H1 (cell line): ENCODE results near the gene PHTF1. TPM values are rescaled to one million over a fixed set of nuclear protein-coding genes. Genes with fewer than 3 reads are reported as not detected.

Experiments
- CHD7 ChIP-seq: fragments of 300-600 bp; sonication (generic); IDR thresholded peaks from 2 replicates; pipeline ENCODE4 v1.7.1; 2012; ENCODE audit warnings: low read length, moderate library complexity, mild to moderate bottlenecking, inconsistent platforms; ENCODE audit not compliant: insufficient replicate concordance
- RXRA ChIP-seq: IDR thresholded peaks from 2 replicates; pipeline ENCODE4 v1.6.1; 2011; ENCODE audit warnings: low read depth, mild to moderate bottlenecking, low read length, moderate library complexity; ENCODE audit not compliant: insufficient read depth
- TBP ChIP-seq: IDR thresholded peaks from 2 replicates; pipeline ENCODE4 v1.6.1; 2011; ENCODE audit warnings: low read depth, low read length, improper control_type of control experiment
- YY1 ChIP-seq: IDR thresholded peaks from 2 replicates; pipeline ENCODE4 v1.6.1; 2011; ENCODE audit warnings: low read depth, mild to moderate bottlenecking, low read length
- polyA plus RNA-seq, 7 experiments: library from polyadenylated mRNA; depleted of rRNA in 3 of 7; stranded (reverse) in 5 of 7; unstranded in 2 of 7; fragments of >200 nt in 5 of 7; fragments of 200-250 nt in 2 of 7; gene quantifications; 1 replicate in 5 of 7; 2 replicates in 1 of 7; 4 replicates in 1 of 7; pipeline versions ENCODE4 v1.2.1 to v1.2.3, GENCODE V29; 2011 to 2013; ENCODE audit warnings: missing spikeins in 2 of 7, mixed read lengths in 2 of 7
- total RNA-seq: library from RNA; stranded (reverse); fragmentation: NEBNext Ultra II Directional; extraction: Animal tissue kit (Norgen Biotek cat#: 25700); gene quantifications from 2 replicates; pipeline ENCODE4 v1.2.1, GENCODE V29; 2021
- TF ChIP-seq, protein P1 (sequence below): IDR thresholded peaks from 2 replicates; pipeline ENCODE4 v1.6.1; 2012; ENCODE audit warnings: inconsistent platforms

The PHTF1 gene
- total and polyA plus RNA-seq, 2 of the 8 experiments (the other 6 are each of a cell fraction or from before 2014, with no cell fraction given) = 9.1 to 26.9 TPM

GRCh38 chr1:113756461-113756860 lies 2.8 kb downstream of the PHTF1 start (continued):
- TF ChIP-seq RXRA (no peak), TBP (no peak), YY1 (no peak), CHD7 (no peak)
- TF ChIP-seq, protein P1, sequence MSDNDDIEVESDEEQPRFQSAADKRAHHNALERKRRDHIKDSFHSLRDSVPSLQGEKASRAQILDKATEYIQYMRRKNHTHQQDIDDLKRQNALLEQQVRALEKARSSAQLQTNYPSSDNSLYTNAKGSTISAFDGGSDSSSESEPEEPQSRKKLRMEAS = no peak
